A673 (cell line): Measurements from ENCODE around the gene HTATSF1. TPM values are rescaled to one million over a fixed set of nuclear protein-coding genes. Genes with fewer than 3 reads are reported as not detected.

ENCODE experiments used
- BruUV-seq: library from RNA; stranded (reverse); fragments of 400-500 nt; replicated peaks from 2 replicates; lab custom pipeline; 2021; lab: Mats Ljungman, UMichigan
- CTCF ChIA-PET: fragments of 300-600 bp; sonication (Branson Sonifier 250); formaldehyde crosslinking; loops from one replicate; lab custom pipeline; 2022; ENCODE audit warnings: antibody characterized with exemption; lab: Charles Lee
- POLR2A ChIA-PET: fragments of 300-600 bp; sonication (Branson Sonifier 250); formaldehyde crosslinking; loops from one replicate; lab custom pipeline; 2022; ENCODE audit warnings: antibody characterized with exemption; ENCODE audit not compliant: low non-redundant PET; lab: Charles Lee
- DNase-seq: peaks from one replicate; pipeline ENCODE4 v3.0.0-alpha.2; 2015; ENCODE audit warnings: low spot score
- H3K27ac ChIP-seq: fragments of 200-600 bp; sonication (generic); 2 replicates; pipeline ENCODE4 v1.5.1; 2016; ENCODE audit warnings: mixed run types, low read depth, mild to moderate bottlenecking, mixed read lengths, antibody characterized with exemption, low read length; ENCODE audit not compliant: poor library complexity, severe bottlenecking
- H3K27me3 ChIP-seq: fragments of 200-600 bp; sonication (generic); replicated peaks from 2 replicates; pipeline ENCODE4 v1.6.1; 2017; ENCODE audit warnings: mixed run types, low read depth, mild to moderate bottlenecking, mixed read lengths, antibody characterized with exemption, low read length; ENCODE audit not compliant: insufficient read depth, poor library complexity
- H3K36me3 ChIP-seq: fragments of 200-600 bp; sonication (generic); 2 replicates; pipeline ENCODE4 v1.6.1; 2016; ENCODE audit warnings: mixed run types, mild to moderate bottlenecking, mixed read lengths, antibody characterized with exemption, low read length; ENCODE audit not compliant: insufficient read depth, poor library complexity, severe bottlenecking
- H3K4me1 ChIP-seq: fragments of 200-600 bp; sonication (generic); 2 replicates; pipeline ENCODE4 v1.6.1; 2017; ENCODE audit warnings: mixed run types, mild to moderate bottlenecking, mixed read lengths, antibody characterized with exemption, low read length; ENCODE audit not compliant: insufficient read depth, poor library complexity, severe bottlenecking
- H3K4me3 ChIP-seq: fragments of 200-600 bp; sonication (generic); 2 replicates; pipeline ENCODE4 v1.5.1; 2016; ENCODE audit warnings: low read depth, mixed run types, mild to moderate bottlenecking, mixed read lengths, low read length; ENCODE audit not compliant: poor library complexity, severe bottlenecking
- H3K9me3 ChIP-seq: fragments of 200-600 bp; sonication (generic); 2 replicates; pipeline ENCODE4 v1.6.1; 2016; ENCODE audit warnings: mixed run types, low read depth, mild to moderate bottlenecking, mixed read lengths, antibody characterized with exemption, low read length; ENCODE audit not compliant: poor library complexity, severe bottlenecking
- EZH2 ChIP-seq: fragments of 200-600 bp; sonication (generic); IDR thresholded peaks from 2 replicates; pipeline ENCODE4 v1.6.1; 2017; ENCODE audit warnings: borderline replicate concordance, low read depth, mild to moderate bottlenecking, mixed read lengths, antibody characterized with exemption, low read length; ENCODE audit not compliant: poor library complexity, severe bottlenecking
- intact Hi-C: fragments of 100-400 bp; cut with micrococcal nuclease; formaldehyde crosslinking; loops from one replicate; pipeline ENCODE4 v1.10.0; 2022; ENCODE audit not compliant: unreplicated experiment
- total RNA-seq: library from RNA; stranded (reverse); gene quantifications from 2 replicates; pipeline ENCODE4 v1.2.3, GENCODE V29; 2021
- TF ChIP-seq, protein P1 (sequence below): fragments of 300-800, 200-600 bp; sonication (generic); conservative IDR thresholded peaks from 2 replicates; pipeline ENCODE4 v1.5.1; 2017; ENCODE audit warnings: low read depth, mild to moderate bottlenecking, antibody characterized with exemption, low read length, moderate library complexity, mixed read lengths

Gene HTATSF1
- total RNA-seq, 1 experiment from 2014 or later, result 79.3 TPM

- POLR2A ChIA-PET, result no interaction called here
- Histone ChIP-seq H3K4me1 (no peaks in the 10 kb centered on the region), H3K36me3 (no peaks in the 10 kb centered on the region), H3K27me3 (no peaks in the 10 kb centered on the region), H3K27ac (no peak overlapping the region), H3K4me3 (no peak overlapping the region), H3K9me3 (no peaks in the 10 kb centered on the region)
- no peak for TF ChIP-seq EZH2
- TF ChIP-seq, protein P1, sequence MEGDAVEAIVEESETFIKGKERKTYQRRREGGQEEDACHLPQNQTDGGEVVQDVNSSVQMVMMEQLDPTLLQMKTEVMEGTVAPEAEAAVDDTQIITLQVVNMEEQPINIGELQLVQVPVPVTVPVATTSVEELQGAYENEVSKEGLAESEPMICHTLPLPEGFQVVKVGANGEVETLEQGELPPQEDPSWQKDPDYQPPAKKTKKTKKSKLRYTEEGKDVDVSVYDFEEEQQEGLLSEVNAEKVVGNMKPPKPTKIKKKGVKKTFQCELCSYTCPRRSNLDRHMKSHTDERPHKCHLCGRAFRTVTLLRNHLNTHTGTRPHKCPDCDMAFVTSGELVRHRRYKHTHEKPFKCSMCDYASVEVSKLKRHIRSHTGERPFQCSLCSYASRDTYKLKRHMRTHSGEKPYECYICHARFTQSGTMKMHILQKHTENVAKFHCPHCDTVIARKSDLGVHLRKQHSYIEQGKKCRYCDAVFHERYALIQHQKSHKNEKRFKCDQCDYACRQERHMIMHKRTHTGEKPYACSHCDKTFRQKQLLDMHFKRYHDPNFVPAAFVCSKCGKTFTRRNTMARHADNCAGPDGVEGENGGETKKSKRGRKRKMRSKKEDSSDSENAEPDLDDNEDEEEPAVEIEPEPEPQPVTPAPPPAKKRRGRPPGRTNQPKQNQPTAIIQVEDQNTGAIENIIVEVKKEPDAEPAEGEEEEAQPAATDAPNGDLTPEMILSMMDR, result no peak
- BruUV-seq, result no TSS peak
- intact Hi-C loops, result no loop called here
- CTCF ChIA-PET, result no interaction called here
- no peak for DNase-seq
Measured at GRCh38 chrX:136453771-136454170, 43.6 kb upstream of the HTATSF1 start.

DNA sequence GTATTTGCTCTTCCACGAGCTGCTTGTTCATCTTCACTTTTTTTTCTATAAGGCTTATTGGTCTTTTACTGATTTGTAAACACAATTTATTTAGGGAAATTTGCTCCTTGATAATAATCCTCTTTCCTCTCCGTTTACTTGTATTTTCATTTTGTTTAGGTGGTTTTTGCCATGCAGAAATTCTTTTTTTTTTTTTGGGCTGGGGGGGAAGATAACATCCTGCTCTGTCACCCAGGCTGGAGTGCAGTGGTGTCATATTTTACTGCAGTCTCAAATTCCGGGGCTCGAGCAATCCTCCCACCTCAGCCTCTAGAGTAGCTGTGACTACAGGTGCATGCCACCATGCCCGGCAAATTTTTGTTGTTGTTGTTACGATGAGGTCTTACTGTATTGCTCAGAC is 41.3 kb upstream of the HTATSF1 start:
- Histone ChIP-seq H3K4me3 (no peak overlapping the region), H3K4me1 (no peaks in the 10 kb centered on the region), H3K27me3 (no peaks in the 10 kb centered on the region), H3K9me3 (no peaks in the 10 kb centered on the region), H3K36me3 (no peaks in the 10 kb centered on the region), H3K27ac (no peak overlapping the region)
- BruUV-seq, result no TSS peak
- no peak for DNase-seq
- ChIA-PET POLR2A (no interaction called here), CTCF (no interaction called here)
- intact Hi-C loops, result no loop called here
- TF ChIP-seq, protein P1, result no peak
- TF ChIP-seq EZH2, result no peak

DNA sequence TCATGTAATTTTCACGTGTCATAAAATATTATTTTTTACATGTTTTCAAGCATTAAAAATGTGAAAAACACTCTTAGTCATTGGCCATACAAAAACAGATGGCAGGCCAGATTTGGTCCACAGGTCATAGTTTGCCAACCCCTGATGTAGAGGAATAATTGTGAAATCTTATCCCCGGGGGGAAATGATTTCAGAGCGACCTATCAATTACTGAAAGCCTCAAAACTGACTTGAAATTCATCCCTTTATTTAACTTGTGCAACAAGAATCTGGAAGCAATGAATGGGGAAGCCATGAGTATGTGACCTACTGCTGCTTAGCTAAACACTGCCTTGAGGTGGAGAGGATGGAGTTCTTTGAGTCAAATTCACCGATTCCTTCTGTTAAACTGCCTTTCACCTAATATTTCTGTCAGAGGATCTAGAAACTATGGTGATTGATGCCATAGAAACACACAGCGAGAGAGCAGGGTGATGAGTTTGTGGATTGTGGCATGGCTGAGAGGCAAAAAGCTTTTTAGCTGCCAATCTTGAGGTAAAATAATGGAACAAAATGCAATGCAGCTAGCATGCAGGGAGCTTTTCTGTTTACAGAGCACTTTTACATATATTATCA is 40.0 kb upstream of the HTATSF1 start:
- no peak overlapping the region for H3K27ac ChIP-seq
- no peak for TF ChIP-seq EZH2
- TF ChIP-seq, protein P1, result no peak
- BruUV-seq, result no TSS peak
- no peaks in the 10 kb centered on the region for H3K4me1 ChIP-seq
- ChIA-PET POLR2A (no interaction called here), CTCF (no interaction called here)
- no peaks in the 10 kb centered on the region for H3K27me3 ChIP-seq
- H3K4me3 ChIP-seq, result no peak overlapping the region
- H3K36me3 ChIP-seq, result no peaks in the 10 kb centered on the region
- H3K9me3 ChIP-seq, result no peaks in the 10 kb centered on the region
- intact Hi-C loops, result no loop called here
- no peak for DNase-seq
